ENCODE data around the gene HINT2. TPM values are rescaled to one million over a fixed set of nuclear protein-coding genes. Genes with fewer than 3 reads are reported as not detected.

The HINT2 gene
- total RNA-seq, 1 donor from 2014 or later: 32.6 TPM

DNA sequence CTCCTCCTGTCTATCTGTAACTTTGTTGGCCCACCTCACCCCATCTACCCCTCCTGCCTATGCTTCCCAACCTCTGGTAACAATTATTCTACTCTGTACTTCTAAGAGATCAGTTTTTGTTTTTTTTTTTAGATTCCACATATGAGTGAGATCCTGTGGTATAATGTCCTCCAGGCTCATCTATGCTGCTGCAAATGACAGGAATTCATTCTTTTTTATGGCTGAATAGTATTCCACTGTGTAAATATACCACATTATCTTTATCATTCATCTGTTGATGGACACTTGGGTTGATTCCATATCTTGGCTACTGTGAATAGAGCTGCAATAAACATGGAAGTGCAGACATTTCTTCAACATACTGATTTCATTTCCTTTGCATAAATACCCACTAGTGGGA, 31.4 kb downstream of the HINT2 start:
- no peaks in the 10 kb centered on the region for H3K27me3 ChIP-seq (ENCODE audit: low read depth)
- intact Hi-C loops (cut with DNase I): no loop called here
- ATAC-seq (no peak), DNase-seq (no peak)
- H3K36me3 ChIP-seq: peaks cover 12% of the 10 kb centered on the region
- H3K4me3 ChIP-seq: no peak overlapping the region
- no peak overlapping the region for H3K27ac ChIP-seq
- H3K4me1 ChIP-seq: no peaks in the 10 kb centered on the region
- no peaks in the 10 kb centered on the region for H3K9me3 ChIP-seq
- TF ChIP-seq, protein P1, sequence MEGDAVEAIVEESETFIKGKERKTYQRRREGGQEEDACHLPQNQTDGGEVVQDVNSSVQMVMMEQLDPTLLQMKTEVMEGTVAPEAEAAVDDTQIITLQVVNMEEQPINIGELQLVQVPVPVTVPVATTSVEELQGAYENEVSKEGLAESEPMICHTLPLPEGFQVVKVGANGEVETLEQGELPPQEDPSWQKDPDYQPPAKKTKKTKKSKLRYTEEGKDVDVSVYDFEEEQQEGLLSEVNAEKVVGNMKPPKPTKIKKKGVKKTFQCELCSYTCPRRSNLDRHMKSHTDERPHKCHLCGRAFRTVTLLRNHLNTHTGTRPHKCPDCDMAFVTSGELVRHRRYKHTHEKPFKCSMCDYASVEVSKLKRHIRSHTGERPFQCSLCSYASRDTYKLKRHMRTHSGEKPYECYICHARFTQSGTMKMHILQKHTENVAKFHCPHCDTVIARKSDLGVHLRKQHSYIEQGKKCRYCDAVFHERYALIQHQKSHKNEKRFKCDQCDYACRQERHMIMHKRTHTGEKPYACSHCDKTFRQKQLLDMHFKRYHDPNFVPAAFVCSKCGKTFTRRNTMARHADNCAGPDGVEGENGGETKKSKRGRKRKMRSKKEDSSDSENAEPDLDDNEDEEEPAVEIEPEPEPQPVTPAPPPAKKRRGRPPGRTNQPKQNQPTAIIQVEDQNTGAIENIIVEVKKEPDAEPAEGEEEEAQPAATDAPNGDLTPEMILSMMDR (IDR thresholded peaks at IDR 0.05): no peak

DNA sequence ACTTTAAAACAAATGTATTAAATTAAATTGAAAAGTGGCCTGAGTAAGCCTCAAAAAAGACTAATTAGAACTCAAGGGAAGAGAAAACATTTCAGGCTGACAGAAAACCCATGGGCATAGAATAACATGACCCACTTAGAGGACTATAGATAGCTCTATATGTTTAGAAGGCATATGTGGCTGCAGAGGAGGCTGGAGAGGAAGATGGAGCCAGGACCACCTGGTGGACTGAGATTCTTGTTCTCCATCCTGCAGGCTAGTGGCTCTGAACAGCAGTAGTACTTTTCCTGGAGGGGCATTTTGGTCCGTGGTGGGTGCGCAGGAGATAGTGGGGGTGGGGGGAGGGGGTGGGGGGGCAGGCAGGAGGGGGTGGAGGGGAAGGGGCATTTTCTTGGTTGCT, 33.8 kb downstream of the HINT2 start:
- TF ChIP-seq, protein P1 (IDR thresholded peaks at IDR 0.05): no peak
- H3K9me3 ChIP-seq: no peaks in the 10 kb centered on the region
- H3K4me3 ChIP-seq: no peak overlapping the region
- no peak for DNase-seq
- no peak overlapping the region for H3K27ac ChIP-seq
- peaks cover 7% of the 10 kb centered on the region for H3K36me3 ChIP-seq
- peaks cover 1% of the 10 kb centered on the region for H3K4me1 ChIP-seq
- intact Hi-C loops (cut with DNase I): no loop called here
- ATAC-seq: no peak
- H3K27me3 ChIP-seq (ENCODE audit: low read depth): no peaks in the 10 kb centered on the region

DNA sequence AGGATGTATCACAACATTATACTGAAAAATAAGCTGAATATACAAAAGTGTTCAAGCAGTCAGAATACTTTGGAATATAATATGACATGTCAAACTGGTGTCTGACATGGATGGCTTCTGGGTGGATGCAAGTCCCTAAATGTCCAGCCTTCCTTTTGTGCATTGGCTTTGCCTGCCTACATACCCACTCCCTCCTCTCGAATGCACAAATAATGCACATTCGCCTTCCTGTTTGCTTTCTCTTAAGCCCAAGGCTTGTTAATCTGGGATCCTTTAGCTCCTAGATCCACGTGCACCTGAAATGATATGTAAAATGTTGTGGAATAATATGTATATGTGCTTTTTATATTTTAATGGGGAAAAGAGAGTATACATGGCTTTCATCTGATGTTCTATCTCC, 36.3 kb downstream of the HINT2 start:
- no peak for DNase-seq

DNA sequence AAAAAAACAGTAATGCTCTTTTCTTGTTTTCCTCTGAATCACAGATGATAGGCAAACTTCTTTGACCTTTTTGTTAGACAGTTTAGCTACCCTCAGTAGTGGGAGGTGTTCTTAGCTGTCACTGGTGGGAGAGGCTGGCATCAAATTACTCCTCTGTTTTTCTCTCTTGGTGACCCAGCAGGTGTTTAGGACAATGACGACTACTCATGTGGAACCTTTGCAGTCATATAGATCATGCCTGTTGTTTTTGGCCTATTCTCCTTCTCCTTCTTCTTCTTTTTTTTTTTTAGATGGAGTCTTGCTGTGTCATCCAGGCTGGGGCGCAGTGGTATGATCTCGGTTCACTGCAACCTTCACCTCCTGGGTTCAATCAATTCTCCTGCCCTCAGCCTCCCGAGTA, 38.8 kb downstream of the HINT2 start:
- DNase-seq: no peak
- Histone ChIP-seq H3K36me3 (no peaks in the 10 kb centered on the region), H3K27ac (no peak overlapping the region), H3K4me1 (peaks cover 26% of the 10 kb centered on the region), H3K4me3 (no peak overlapping the region), H3K9me3 (no peaks in the 10 kb centered on the region), H3K27me3 (ENCODE audit: low read depth) (no peaks in the 10 kb centered on the region)
- TF ChIP-seq, protein P1 (IDR thresholded peaks at IDR 0.05): no peak
- intact Hi-C loops (cut with DNase I): no loop called here
- no peak for ATAC-seq

More for the DNA sequence above, 36.3 kb downstream of the HINT2 start:
- Histone ChIP-seq H3K27me3 (ENCODE audit: low read depth) (no peaks in the 10 kb centered on the region), H3K9me3 (no peaks in the 10 kb centered on the region), H3K4me3 (no peak overlapping the region), H3K4me1 (peaks cover 12% of the 10 kb centered on the region), H3K36me3 (no peaks in the 10 kb centered on the region), H3K27ac (no peak overlapping the region)
- ATAC-seq: no peak
- TF ChIP-seq, protein P1 (IDR thresholded peaks at IDR 0.05): no peak
- intact Hi-C loops (cut with DNase I): no loop called here

DNA sequence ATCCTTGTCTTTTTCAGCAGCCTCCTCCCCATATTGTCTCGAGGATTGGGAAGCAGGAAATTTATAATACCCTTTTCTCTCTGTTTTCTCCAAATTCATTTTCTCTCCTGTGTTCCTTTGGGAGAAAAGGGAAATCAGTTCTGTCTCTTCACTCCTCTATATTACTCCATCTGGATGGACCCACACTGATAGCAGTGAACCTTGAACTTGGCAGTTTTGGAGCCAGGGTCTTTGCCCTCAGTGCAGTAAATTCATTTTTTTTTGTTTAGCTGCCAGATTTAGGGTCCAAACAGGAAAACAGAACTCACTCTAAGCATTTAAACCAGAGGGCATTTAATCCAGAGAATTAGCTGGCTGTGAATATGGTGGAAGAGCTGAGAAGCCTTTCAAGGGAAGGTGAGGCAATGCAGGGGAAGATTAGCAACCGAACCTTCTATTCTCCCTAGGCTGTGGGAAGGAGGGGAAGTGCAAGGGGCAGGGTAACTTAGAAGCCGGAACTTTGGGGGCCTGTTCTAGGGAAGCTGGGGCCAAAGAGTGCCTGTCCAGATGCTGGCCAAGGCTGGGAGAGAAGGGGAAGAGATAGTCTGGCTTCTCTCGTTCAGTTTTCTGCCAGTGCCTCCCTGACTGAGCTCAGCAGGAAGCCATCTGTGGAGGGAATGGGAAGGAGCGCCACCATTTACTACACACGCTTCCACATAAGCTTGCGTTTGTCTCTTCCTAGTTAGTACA, 39.8 kb downstream of the HINT2 start:
- ATAC-seq (peak; percentile 69 to 72), DNase-seq (no peak)
- H3K27ac ChIP-seq: no peak overlapping the region

More for the DNA sequence above, 39.8 kb downstream of the HINT2 start:
- H3K4me1 ChIP-seq: peaks cover 35% of the 10 kb centered on the region
- H3K4me3 ChIP-seq: no peak overlapping the region
- intact Hi-C loops (cut with DNase I): no loop called here
- no peaks in the 10 kb centered on the region for H3K27me3 ChIP-seq (ENCODE audit: low read depth)
- TF ChIP-seq, protein P1 (IDR thresholded peaks at IDR 0.05): no peak
- no peaks in the 10 kb centered on the region for H3K36me3 ChIP-seq
- H3K9me3 ChIP-seq: no peaks in the 10 kb centered on the region
